NAMALWA (cell line): ENCODE data around the gene KCNC4.

Experiments
- DNase-seq: peaks from one replicate; pipeline ENCODE4 v3.0.0-alpha.2; 2015; ENCODE audit warnings: low spot score

The KCNC4 gene

DNA sequence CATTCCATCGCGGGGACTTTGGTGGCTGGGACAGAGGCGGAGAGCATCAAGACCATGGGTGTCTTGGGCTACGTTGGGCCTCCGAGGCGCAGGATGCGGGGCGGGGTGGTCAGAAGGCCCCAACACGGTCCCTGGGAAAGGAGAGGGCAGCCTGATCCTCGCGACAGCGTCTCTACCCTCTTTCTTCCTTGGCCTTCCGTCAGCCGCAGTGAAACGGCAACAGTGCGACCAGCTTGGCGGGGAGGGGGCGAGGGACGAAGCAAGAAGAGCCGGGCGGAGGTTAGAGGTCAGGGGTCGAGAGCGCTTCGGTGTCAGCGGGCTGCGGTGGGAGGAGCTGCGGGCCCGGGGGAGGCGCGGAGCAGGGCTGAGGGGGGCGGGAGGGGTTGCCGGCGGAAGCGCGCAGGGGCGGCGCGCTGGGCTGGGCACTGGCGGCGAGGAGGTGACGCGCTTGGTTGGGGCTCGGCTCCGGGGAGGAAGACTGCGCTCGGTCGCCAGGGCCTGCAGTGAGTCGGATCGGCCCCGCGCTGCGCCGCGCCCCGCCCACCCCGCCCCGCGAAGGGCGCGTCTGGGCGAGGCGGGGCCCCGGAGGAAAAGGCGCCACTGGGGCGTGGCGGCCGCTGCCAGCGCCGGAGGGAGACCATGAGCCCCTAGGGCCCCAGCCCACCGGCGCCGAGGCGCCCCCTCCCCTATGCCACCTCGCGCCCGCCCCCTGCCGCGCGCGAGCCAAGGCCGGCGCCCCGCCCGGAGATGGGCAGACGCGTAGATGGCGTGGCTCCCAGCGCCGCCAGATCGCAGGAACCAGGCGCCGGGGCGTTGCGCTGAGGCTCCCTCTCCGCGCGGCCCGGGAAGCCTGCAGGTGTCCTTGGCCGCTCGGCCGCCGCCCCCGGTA is at the start of gene KCNC4:
TSS of gene KCNC4 (plus strand) at position 600 of the 889 bp plus-strand sequence. CDS start 1,186 bp downstream, outside the sequence.
- DNase-seq = peak; percentile 89

DNA sequence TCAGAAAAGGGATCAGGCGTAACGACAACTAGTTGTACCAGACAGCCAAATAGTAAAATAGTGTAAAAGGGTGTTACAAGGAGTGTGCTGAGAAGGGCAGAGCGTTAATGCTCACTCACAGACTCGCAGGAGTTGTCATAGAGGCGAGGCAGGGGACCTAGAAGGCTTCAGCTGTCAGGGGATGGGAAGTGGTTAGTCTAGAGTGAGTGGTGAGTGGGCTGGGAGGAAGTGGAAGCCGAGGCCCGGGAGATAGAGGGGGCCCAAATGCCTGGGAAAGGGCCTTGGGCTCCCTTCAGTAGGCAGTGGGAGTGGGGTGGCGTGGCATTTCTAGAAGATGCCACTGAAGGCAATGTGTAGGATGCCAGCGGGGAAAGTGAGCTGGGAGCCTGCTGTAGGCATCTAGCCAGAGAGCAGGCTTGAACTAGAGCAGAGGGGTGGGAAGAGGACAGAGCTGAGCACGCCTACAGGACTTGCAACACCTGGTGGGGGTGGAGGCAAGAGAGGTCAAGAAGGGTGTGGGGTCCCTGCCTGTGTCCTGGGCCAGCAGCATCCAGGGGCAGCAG is 49.5 kb upstream of the KCNC4 start:
- no peak for DNase-seq

DNA sequence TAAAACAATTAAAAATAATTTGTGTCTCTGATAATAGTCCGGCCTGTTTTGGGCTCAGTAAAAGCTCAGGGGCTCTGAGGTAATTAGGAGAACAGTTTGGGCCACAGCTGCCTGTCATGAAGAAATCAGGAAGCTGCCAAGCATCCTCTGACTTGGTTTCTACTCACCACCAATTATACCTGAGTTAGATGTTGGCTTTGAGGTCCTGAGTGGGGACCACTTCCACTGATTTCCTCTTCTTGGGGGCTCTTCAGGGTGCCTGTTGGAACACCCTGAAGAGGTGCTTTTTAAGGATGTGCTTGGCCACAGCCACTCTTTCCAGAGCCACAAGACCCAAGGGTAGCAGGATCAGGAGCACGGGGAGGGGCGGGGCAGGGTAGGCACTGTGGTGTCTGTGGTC is 48.9 kb upstream of the KCNC4 start:
- DNase-seq = no peak

DNA sequence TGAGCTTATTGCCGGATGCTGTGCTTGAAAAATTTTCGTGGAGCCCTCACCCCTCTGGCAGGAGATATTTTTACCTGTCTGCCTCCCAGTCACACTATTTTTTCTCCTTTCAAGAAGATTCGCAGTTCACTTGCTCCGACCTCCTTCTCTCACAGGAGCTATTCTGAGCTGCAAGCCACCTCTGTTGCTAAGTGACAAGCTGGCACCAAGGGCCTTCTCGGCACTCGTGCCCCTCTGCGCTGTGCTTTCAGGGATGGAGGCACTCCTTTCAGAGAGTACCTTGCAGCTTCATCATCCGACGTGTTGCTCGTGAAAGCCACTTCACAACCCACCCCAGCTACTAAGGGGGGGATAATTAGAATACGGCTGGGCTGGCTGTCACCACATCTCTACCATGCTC is 48.3 kb upstream of the KCNC4 start:
- no peak for DNase-seq

DNA sequence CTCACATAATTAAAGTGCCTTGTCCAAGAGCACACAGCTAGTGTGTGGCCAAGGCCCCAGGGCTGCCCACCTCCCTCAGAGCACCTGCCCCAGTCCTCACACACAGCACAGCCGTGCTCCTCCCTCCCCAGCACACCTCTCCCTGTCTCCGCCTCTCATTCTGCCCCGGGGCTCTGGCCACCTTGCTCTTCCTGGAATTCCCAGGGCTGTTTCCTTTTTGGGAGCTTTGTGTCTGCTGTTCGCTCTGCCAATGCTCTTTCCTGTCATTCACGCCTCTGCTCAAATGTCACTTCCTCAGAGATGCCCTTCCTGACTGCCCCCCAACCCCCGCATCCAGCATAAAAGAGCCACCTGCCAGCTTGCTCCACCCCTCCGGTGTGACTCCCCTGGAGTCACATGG is 46.5 kb upstream of the KCNC4 start:
- DNase-seq = no peak

DNA sequence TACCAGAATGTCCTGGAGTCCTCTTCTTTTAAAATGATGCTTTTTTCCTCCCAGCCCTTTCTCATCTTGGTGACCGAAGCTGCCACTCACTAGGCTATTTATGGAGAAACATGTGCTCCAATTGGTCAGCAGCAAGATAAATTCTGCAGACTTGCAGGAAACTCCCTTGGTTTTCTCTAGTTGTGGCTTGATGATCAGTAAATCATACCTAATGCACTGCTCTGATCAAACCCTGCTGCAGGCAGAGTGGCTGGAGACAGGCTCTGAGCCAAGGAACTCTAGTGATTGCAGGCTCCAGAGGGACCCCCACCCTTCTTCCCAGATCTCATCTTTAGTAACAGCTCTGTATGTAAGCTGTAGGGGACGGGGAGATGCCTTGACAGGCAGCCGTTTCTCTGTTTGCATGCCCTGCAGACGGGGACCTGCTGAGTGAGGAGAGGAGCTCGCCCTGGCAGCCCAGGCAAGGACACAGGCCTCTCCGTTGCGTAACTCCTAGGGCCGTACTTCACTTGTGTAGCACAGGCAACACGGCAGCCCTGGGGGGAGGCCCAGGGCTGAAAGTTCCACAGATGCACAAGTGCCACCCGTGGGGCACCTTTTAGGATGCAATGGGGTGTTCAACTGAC is 45.3 kb upstream of the KCNC4 start:
- no peak for DNase-seq

DNA sequence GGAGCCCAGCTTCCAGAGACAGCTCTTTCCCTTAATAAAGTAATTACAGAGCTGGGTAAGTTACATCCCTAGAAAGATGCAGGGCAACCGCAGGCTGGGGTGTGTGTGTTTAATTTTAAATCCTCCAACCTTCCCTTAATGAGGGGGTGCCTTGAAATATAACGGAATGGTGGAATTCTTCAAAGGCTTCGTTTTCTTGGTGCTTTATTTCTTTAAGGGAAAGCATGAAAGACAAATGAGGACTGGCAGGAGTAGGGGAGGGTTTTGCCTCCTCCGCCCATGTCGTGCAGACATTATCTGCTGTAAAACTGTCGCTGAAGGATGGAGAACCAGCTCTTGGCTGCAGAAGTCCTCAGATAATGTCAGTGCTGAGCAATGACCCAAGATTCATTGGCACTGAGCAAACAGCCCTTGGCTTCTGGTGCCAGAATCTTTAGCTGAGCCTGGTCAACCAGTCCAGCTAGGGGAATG is 44.3 kb upstream of the KCNC4 start:
- no peak for DNase-seq

DNA sequence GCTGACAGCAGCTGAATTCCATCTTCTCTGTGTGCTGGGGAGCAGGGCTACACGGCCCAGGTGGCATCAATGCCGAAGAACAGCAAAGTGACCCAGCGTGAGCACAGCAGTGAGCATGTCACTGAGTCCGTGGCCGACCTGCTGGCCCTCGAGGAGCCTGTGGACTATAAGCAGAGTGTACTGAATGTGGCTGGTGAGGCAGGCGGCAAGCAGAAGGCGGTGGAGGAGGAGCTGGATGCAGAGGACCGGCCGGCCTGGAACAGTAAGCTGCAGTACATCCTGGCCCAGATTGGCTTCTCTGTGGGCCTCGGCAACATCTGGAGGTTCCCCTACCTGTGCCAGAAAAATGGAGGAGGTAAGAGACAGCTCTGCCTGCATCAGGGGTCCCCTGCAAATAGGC is 43.3 kb upstream of the KCNC4 start:
- no peak for DNase-seq

DNA sequence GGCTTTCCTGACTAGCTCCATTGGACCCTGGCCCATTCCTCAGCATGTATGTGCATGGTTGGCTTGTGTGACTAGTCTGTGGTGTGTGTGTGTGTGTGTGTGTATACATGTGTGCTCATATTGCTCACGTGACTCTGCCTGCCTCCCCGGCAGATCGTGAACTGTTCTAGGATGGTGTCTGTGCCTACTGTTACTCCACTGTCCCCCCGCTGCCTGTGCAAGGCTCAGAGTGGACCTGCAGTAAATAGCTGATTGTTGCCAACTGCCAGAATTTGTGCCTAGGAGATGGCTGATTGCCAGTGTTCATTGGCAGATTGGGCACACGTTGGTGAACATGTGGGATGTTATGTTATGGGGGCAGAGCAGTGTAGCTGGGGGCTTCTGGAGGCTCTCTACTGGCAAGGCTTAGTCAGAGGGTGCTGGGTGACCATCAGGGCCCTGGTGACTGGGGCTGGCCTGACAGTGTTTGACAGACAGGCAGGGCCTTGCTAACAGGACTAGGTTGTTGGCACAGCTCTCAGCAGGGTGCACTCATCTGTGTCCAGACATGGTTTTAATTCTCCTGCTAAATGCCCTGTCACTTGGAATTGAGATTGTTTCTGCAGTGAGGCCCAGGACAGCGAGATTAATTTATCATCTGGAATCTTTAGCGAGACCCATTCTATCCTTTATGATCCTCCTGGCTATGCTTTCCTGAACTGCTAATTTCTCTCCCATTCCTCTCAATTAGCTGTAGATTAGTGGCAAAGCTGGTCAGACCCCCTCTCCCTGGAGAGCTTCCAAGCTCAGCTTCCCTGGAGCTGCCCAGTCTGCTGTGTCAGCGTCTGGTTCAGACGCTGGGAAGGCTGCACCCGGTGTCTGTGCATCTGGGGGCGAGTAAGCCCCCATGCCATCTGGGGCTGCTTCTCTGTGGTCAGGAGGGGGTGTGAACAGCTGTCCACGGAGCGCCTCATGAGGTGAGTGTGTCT is 39.1 kb upstream of the KCNC4 start:
- DNase-seq = no peak

DNA sequence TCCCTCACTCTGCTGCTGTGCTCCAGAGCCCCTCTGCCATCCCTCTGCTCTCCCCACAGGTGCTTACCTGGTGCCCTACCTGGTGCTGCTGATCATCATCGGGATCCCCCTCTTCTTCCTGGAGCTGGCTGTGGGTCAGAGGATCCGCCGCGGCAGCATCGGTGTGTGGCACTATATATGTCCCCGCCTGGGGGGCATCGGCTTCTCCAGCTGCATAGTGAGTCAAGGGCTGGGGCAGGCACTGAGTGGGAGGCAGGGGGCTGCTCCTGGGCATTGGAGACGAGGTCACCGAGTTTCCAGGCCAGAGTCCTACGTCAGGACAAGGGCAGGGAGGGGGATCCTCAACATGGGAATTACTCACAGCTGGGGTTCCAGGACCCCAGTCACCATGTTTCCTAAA is 38.1 kb upstream of the KCNC4 start:
- DNase-seq = no peak

DNA sequence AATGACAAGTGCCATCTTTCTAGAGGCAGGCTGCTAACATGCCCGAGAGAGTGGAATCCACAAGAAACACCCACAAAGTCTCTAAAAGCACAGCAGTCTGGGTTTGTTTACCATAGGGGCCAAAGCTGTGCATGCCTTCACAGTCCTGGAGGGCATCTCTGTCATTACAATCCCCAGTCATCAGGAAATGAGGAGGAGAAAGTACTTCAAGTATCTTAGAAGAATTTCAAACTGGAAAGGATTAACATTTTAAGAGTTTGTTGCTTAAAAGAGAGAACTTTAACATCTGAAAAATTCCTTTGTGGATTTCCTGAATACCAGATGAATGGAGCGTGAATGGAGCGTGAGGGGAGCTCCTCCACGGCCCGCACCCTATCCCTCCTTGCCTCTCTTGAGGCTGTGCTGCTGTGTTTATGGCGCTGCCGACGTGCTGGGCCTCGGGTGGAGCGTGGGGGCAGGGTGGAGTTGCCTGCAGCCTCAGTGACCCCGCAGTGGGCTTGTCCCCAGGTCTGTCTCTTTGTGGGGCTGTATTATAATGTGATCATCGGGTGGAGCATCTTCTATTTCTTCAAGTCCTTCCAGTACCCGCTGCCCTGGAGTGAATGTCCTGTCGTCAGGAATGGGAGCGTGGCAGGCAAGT is 36.5 kb upstream of the KCNC4 start:
- no peak for DNase-seq

DNA sequence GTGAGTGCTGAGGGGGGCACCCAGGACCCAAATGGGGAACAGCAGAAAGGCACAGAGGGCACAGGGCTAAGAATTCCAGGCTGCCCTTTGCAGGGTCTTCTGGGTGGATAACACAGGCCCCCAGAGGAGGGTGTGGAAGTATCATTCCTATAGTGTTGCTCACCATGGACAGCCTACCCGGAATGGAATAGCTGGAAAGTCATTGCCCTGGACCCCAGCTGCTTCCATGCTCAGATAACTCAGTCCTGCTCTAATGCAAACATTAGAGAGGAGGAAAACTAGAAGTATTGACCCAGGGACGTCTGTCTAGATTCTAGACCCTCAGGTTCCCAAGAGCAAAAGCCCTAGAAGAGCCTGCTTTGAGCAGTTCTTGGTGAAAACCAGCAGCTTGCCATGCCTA is 35.2 kb upstream of the KCNC4 start:
- DNase-seq = no peak

DNA sequence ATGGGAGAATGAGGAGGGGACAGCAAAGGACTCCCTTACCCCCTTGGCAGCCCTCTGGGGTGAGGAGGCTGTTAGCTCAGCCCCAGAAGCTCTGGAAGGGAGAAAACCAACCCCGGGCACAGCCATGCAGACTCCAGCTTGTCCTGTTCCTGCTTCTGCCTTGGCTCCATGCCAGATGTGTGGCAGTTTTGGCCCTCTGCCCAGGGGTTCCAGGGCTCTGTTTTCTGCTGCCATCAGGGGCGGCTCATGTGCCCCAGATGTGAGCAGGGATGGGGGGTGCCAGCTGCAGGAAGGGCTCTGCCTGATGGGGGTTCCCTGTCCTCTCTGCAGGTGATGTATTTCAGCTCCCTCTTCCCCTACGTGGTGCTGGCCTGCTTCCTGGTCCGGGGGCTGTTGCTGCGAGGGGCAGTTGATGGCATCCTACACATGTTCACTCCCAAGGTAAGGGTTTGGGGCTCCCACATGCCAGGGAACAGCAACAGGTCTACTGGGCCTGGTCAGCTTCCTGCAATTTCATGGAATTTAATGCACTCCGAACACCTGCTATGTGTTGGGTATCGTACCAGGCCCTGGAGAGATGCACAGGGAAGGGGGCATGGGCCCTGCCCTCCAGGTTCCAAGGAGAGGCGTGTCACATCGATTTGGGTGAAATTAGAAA is 33.7 kb upstream of the KCNC4 start:
- peak; percentile 50 for DNase-seq

DNA sequence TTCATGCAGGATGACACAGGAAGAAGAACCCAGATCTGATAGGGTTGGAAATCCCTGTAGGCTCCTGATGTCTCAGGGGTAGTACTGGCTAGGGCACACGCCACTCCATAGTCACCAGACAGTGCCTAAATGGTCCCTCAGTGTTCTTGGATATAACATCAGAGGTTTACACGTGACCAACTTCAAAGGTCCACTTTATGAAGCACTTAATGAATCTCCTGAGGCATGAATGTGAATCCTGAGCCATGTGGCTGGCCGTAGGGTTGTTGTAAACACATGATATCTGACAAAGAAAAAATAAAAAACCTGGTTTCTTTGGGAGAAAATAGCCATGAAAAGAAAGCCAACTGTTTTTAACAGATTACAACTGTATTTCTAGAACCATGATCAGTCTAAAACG is 32.3 kb upstream of the KCNC4 start:
- DNase-seq = no peak

DNA sequence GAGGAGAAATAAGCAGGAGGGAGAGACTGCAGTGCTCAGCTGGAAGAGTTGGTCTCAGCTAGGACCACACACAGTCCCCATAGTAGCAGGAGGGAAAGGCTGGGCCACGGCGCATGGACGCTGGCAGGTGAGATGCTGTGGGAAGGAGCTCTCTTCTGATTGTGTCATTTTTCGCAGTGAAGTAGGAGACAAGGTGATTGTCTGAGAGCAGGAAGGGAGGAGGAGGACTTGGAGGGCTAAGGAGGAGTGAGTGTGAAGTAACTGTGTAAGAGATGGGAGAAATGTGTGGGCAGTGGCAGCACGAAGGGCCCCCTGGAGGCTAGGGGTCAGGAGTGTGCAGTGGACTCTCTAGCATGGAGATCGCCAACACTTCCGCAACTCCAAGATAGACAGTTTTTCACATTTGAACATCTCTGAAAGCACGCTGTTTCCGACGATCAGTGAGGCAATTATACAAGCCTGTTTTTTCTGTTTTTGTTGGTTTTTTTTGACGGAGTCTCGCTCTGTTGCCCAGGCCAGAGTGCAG is 26.4 kb upstream of the KCNC4 start:
- DNase-seq = no peak

DNA sequence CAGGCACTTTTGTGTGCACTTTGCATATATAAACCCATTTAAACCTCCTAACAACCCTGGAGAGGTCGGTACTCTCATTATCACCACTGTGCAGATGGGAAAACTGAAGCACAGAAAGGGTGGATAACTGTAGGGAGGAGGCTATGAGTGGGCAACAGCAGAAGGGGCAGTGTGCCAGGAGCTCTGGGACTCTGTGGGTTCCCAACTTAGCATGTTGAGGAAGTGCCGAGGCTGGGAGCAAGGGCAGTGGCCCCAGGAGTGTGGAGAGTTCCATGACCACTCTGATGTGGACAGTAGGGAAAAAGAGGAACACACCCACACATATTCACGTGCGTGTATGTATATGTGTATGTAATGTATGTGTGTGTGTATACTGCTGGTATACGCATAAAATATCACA is 25.7 kb upstream of the KCNC4 start:
- DNase-seq = no peak

DNA sequence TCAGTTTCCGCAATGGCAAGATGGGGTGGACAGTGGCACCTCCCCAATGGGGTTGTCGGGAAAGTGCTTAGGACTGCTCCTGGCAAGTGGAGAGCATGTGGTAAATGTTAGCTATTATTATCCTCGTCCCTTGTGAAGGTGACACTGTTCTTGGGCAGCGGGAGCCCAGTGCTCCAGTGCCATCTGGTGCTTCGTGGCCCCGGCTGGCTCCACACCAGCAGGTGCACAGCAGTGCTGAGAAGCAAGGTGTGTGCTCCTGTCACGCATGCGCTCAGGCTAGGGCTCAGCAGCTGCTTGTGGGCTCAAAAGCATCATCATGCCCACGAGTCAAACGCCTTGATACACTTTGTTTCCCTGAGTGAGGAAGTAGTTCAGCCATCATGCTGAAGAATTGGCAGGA is 24.9 kb upstream of the KCNC4 start:
- no peak for DNase-seq

DNA sequence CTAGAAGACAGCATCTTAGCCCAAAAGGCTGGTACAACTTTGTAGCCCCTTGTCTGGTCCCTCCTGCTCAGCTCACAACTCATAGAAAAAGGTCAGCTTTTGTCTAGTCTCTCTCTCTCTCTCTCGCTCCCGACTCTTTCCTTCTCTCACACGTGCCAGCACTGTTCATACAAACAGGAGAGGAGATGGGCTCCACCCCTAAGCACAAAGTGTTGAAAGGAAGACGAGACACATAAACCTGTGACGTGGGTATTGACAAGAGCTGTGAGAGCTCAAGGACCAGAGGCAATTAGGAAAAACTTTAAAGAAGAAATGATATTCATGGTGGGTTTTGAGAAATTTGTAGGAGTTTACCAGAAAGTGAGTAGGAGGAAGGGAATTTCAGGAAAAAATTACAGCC is 23.6 kb upstream of the KCNC4 start:
- no peak for DNase-seq

DNA sequence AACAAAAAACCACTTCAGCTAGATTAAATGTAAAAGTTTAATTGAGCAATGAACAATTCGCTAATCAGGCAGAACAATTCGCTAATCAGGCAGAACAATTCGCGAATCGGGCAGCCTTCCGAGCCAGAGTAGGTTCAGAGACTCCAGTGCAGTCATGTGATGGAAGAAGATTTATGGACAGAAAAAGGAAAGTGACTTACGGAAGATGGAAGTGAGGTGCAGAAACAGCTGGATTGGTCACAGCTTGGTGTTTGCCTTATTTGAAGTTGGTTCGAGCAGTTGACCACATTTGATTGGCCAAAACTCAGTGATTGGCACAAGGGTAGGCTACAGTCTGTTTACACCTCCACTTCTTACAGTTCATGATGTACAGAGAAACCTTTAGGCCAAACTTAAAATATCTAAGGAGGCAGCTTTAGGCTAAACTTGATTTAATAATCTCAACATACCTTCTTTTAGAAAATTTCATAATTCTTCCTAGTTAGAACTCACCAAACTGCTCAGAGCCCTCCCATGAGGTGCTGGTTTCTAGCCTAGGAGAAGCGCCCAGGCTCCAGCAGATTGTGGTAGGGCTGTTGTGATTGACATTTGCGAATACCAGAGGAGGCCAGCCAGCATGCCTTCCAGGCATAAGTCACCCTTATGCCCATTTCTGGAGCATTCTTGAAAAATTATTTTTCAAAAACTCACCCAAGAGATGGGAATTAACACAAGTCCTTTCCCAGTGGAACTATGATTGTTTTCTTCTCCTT is 22.8 kb upstream of the KCNC4 start:
- DNase-seq = no peak

DNA sequence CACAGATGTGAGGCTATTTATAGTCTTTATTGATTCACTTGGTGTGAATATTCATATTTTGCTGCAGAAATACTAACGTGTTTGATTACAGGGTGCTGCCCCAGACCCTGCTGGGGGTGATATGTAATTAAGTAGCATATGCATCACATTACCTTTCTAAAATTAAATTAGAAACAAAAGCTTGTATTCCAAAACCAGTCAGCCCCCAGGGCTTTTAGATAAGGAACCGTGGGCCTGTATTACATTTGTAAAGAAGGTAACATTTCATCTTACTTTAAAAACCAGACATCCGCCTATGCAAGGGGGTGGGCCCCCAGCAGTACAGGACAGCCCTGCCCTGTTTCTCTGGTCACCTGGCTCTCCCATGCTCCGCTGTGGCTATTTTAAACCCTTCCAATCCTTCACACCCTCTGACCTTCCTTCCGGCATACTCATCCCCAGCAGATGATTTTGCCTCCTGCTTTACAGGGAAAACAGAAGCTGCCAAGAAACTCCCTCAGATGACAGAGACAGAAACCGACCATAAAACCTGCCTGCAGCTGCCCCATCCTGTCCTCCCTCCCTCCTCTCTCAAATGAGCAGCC is 22.0 kb upstream of the KCNC4 start:
- no peak for DNase-seq
